ENCODE results near the gene TRAF2.
"Not testable (repeated sequence)": the region's sequence is repeated elsewhere in the genome, so short reads cannot be mapped to it uniquely, and the experiment has no call there.

The TRAF2 gene

DNA sequence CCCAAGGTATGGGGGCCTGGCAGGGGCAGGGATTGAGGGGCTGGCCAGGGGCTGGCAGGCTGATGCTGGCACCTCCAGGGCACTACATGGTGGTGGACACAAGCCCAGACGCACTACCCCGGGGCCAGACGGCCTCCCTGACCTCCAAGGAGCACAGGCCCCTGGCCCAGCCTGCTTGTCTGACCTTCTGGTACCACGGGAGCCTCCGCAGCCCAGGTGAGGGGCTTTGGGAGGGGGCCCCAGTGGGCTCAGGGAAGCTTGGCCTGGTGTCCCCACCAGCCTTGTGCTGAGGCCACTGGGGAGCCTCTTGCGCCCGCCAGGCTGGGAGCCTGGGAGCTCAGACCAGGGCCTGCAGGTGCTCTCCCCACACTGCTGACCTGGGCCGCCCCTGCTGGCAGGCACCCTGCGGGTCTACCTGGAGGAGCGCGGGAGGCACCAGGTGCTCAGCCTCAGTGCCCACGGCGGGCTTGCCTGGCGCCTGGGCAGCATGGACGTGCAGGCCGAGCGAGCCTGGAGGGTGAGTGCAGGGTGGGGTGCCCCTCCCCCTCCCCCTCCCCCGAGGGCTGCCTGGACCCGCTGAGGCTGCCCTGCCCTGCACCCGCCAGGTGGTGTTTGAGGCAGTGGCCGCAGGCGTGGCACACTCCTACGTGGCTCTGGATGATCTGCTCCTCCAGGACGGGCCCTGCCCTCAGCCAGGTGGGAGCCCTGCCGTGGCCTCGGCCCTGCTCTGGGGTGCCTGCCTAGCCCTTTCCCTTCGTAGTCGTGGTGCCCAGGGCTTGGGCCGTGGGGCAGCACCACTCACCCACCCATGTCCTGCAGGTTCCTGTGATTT, 28.5 kb upstream of the TRAF2 start:
- no peak for DNase-seq (ENCODE audit: low spot score)

- DNase-seq (ENCODE audit: low spot score) = no peak
Measured at GRCh38 chr9:136858452-136858843, 27.9 kb upstream of the TRAF2 start.

DNA sequence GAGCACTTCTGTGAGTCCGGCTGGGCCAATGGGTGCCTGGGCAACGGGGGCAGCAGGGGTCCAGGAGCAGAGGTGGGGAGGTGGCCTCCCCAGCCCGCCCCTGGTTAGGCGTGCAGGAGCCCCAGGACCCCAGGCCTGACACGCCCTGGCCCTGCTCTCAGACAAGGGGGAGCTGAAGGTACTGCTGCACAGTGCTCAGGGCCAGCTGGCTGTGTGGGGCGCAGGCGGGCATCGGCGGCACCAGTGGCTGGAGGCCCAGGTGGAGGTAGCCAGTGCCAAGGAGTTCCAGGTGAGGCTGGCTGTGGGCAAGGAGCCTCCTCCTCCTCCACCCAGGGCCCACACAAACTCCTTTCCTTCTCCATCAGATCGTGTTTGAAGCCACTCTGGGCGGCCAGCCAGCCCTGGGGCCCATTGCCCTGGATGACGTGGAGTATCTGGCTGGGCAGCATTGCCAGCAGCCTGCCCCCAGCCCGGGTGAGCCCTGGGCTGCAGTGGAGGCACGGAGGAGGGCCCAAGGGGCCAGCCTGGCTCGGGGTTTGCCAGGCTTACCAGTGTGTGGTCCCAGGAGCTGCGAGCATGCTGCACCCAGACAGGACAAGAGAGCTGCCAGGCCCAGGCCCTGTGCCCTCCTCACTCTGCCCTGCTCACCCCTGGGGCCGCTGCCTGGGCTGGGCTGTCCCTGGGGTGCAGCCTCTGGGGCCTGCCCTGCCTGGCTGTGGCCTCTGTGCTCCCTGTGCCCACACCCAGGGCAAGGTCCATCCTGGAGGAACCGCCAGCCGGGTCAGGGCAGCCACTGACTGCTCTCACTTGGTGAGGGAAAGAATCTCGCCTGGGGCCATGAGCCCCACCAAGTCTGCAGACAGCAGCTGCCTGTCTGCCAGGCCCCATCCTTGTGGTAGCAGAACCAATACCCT, 27.2 kb upstream of the TRAF2 start:
- DNase-seq (ENCODE audit: low spot score) = no peak

GRCh38 chr9:136860529-136860928, 25.8 kb upstream of the TRAF2 start:
- no peak for DNase-seq (ENCODE audit: low spot score)

GRCh38 chr9:136860933-136861873, 25.1 kb upstream of the TRAF2 start:
- no peak for DNase-seq (ENCODE audit: low spot score)

- no peak for DNase-seq (ENCODE audit: low spot score)
Measured at GRCh38 chr9:136861874-136862457, 24.4 kb upstream of the TRAF2 start.

DNA sequence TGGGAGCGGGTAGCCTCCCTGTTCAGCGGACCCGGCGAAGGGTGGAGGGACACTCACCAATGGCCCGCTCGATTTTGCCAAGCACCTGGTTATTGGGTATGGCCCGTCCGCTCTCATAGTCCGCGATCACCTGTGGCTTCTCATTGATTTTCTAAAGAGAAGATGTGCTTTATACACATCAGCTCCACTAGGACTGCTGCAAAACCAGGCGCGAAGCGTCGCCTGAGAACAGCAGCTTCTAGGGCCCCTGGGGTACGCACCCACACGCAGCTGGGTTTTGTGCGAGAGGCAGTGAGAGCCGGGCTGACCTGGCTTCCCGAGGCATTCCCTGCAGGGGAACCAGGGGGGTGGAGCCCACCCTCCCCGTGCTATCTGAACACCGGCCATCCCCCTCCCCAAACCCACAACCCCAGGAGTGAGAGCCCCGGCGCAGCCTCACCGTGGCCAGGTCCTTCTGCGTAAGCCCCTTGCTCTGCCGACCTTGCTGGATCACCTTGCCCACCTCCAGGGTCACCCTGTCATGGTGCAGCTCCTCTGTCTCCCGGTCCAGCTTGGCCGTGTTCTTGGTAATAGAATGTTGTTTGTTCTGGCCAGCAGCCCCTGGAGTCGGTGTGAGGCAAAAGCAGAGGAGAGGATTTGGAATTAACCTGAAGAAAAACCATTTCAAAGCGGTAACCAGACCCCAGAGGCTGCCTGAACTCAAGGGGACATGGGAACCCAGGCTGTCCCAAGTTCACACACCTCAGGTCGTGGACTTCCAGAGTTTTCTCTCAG, 23.3 kb upstream of the TRAF2 start:
- no peak for DNase-seq (ENCODE audit: low spot score)

DNA sequence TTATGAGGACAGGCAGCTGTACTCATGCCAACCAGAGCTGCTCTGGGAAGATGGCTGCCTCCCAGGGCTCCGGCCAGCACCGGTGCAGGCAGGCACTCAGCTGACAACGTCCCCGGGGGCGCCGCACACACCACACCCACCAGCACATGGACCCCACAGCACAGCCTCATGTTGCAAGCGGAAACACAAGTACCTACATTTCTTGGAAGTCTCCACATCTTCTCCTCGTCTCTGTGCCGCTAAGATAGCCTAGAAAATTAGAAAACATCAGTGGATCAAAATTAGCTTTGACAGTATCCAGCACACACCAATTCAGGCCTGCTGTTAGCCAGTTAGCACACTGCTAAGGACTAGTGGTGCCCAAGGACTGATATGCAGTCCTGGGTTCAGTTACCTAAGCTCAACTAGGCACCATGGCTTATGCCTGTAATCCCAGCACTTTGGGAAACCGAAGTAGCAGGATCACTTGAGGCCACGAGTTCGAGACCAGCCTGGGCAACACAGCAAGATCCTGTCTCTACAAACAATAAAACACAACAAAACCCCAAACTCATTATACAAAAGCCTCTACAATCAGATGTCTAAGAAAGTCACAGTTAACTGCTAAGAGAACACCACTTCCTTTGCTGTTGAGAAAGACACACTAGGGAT, 22.6 kb upstream of the TRAF2 start:
- no peak for DNase-seq (ENCODE audit: low spot score)

DNA sequence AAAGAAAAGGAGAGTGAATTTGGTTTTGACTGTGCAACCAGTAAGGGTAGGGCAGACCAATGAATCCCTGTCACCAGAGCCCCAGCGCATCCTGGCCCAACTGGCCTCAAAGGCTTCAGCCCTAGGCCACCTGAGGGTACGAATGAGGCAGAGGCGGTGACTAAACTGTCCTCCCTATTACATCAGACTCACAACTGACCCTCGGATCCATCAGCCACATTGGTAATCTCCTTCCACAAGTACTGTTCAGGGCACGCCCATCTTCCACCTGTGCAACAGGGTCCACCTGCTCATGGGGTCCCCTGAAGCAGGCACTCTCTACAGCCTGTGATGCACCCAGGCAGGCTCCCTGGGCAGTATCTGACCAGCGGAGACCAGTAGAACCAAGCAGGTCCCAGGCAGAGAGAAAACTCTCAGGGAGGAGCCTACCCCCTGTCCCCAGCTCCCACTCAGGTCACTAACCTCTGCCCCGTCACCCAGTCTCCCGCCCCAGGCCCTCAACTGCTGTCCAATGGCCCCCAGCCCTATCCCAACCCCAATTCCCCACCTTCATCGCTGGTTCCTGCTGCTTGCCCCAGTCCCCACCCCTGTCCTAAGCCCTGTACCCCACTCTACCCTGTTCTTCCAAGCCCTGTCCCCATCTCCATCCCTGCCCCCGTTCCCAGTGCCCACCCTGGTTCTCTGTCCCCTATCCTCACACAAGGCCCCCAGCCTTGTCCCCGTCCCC, 21.1 kb upstream of the TRAF2 start:
- no peak for DNase-seq (ENCODE audit: low spot score)

- DNase-seq (ENCODE audit: low spot score) = peak; percentile 57
Measured at GRCh38 chr9:136865768-136866103, 20.6 kb upstream of the TRAF2 start.

- not testable (repeated sequence) for DNase-seq (ENCODE audit: low spot score)
Measured at GRCh38 chr9:136866898-136867421, 19.4 kb upstream of the TRAF2 start.

DNA sequence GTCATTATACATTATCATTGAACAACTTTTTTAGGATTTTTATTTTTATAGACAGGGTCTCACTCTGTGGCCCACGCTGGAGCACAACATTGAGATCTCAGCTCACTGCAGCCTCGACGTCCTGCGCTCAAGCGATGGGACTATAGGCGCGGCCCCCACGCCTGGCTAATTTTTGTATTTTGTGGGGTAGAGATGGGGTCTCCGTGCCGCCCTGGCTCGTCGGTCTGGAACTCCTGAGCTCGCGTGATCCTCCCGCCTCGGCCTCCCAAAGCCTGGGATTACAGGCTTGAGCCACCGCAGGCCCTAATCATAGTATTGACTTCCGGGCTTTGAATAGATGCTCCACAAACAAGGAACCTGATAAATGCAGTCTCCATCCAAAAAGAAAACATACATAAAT, 18.8 kb upstream of the TRAF2 start:
- no peak for DNase-seq (ENCODE audit: low spot score)

DNA sequence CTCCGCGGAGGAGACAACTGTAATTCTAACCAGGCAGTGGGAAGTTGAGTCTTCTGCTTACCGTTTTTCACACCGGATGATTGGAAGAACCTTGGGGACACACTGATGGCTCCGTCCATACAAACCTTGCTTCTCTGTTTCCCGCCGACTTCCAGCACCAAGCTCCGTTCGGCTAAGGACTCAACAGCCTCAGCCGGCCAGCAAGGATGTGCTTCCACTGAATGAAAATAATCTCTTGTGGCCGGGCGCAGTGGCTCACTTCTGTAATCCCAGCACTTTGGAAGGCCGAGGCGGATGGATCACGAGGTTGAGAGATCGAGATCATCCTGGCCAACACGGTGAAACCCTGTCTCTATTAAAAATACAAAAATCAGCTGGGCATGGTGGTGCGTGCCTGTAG, 18.4 kb upstream of the TRAF2 start:
- no peak for DNase-seq (ENCODE audit: low spot score)

GRCh38 chr9:136868644-136869043, 17.7 kb upstream of the TRAF2 start:
- DNase-seq (ENCODE audit: low spot score) = no peak

GRCh38 chr9:136869611-136870010, 16.7 kb upstream of the TRAF2 start:
- DNase-seq (ENCODE audit: low spot score) = not testable (repeated sequence)

- DNase-seq (ENCODE audit: low spot score) = peak; percentile 2
Measured at GRCh38 chr9:136875155-136875554, 11.2 kb upstream of the TRAF2 start.

GRCh38 chr9:136876476-136876875, 9.8 kb upstream of the TRAF2 start:
- no peak for DNase-seq (ENCODE audit: low spot score)

GRCh38 chr9:136880651-136881050, 5.7 kb upstream of the TRAF2 start:
- DNase-seq (ENCODE audit: low spot score) = peak; percentile 29

DNA sequence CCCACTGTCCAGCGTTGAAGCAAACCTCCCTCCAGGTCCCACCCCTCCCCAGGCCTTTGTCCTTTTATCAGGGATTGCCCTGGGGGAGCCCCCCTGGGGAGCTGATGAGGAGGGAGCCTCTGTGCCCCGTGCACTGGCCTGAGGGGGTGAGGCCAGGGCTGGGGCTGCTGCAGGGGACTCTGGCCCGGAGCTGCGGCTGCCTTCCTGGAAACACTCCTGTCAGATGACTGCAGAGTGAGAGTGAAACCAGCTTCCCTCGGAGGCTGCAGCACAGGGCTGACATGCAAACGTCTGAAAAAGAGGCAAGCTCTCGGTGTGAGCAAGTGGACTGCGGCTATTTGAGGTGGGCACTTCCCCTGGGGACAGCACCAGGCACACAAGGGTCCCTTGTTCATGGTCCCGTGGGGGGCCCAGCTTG, 4.6 kb upstream of the TRAF2 start:
- peak; percentile 35 for DNase-seq (ENCODE audit: low spot score)
